Endothelial cell of umbilical vein (primary cell): ENCODE data around the gene STAB2. TPM values are rescaled to one million over a fixed set of nuclear protein-coding genes. Genes with fewer than 3 reads are reported as not detected.

Experiments
- BruUV-seq: library from RNA; stranded (reverse); fragments of 400-500 nt; replicated peaks from 2 replicates; lab custom pipeline; 2021; lab: Mats Ljungman, UMichigan
- CTCF ChIA-PET: fragments of 300-600, 350-600 bp; sonication (Branson Sonifier 250); formaldehyde crosslinking; loops from one replicate; lab custom pipeline; 2021; ENCODE audit warnings: antibody characterized with exemption, inconsistent platforms; lab: Charles Lee
- POLR2A ChIA-PET: fragments of 300-600, 350-600 bp; sonication (Branson Sonifier 250); formaldehyde crosslinking; loops from one replicate; lab custom pipeline; 2021; ENCODE audit warnings: antibody characterized with exemption, inconsistent platforms; lab: Charles Lee
- DNase-seq: peaks from one replicate; pipeline ENCODE4 v3.0.0-alpha.2; 2011; ENCODE audit warnings: low read depth, low spot score
- FAIRE-seq: peaks from 2 replicates; lab custom pipeline; 2011; peaks lifted over from hg19 to GRCh38; lab: Jason Lieb, UNC
- H2AFZ ChIP-seq: 2 replicates; pipeline ENCODE4 v1.6.0; 2012; ENCODE audit warnings: low read depth, low read length, control low read depth, inconsistent platforms
- H3K27ac ChIP-seq: 2 replicates; pipeline ENCODE4 v1.5.1; 2011; ENCODE audit warnings: low read depth, mild to moderate bottlenecking, control low read depth, low read length, moderate library complexity; ENCODE audit not compliant: insufficient read depth
- H3K27me3 ChIP-seq, 2 experiments: 2 replicates each; pipeline versions ENCODE4 v1.6.0 to v1.6.1; 2011; ENCODE audit warnings: low read length in 2 of 2, mixed read lengths in 1 of 2; ENCODE audit not compliant: control insufficient read depth in 2 of 2, insufficient read depth in 2 of 2
- H3K36me3 ChIP-seq, 2 experiments: 2 replicates in 1 of 2; 3 replicates in 1 of 2; pipeline ENCODE4 v1.5.1; 2011; ENCODE audit warnings: low read length in 2 of 2, mild to moderate bottlenecking in 1 of 2, moderate library complexity in 1 of 2; ENCODE audit not compliant: control insufficient read depth in 2 of 2, insufficient read depth in 2 of 2; ENCODE audit errors: extremely low read depth in 1 of 2
- H3K4me1 ChIP-seq: 3 replicates; pipeline ENCODE4 v1.5.1; 2011; ENCODE audit warnings: mild to moderate bottlenecking, low read length; ENCODE audit not compliant: control insufficient read depth, insufficient read depth; ENCODE audit errors: extremely low read depth
- H3K4me2 ChIP-seq: 2 replicates; pipeline ENCODE4 v1.6.1; 2011; ENCODE audit warnings: low read length, control low read depth, mixed read lengths; ENCODE audit not compliant: insufficient read depth
- H3K4me3 ChIP-seq, 3 experiments: fragments of 200-600 bp in 1 of 3; sonication (generic), shearing (Covaris generic) in 1 of 3; replicated peaks in 1 of 3; 2 replicates each; pipeline ENCODE4 v1.5.1; 2011 to 2016; ENCODE audit warnings: control low read depth in 3 of 3, low read length in 3 of 3, mild to moderate bottlenecking in 2 of 3, inconsistent platforms in 1 of 3, low read depth in 1 of 3, moderate library complexity in 1 of 3; ENCODE audit not compliant: insufficient read depth in 1 of 3
- H3K79me2 ChIP-seq: 2 replicates; pipeline ENCODE4 v1.6.0; 2012; ENCODE audit warnings: low read length, inconsistent platforms; ENCODE audit not compliant: control insufficient read depth, insufficient read depth
- H3K9ac ChIP-seq: replicated peaks from 2 replicates; pipeline ENCODE3; 2011; ENCODE audit warnings: low read length, control low read depth; ENCODE audit not compliant: insufficient read depth; ENCODE audit errors: extremely low read depth
- H3K9me1 ChIP-seq: replicated peaks from 3 replicates; pipeline ENCODE4 v1.6.0; 2011; ENCODE audit warnings: mild to moderate bottlenecking, low read length; ENCODE audit not compliant: control insufficient read depth, insufficient read depth; ENCODE audit errors: extremely low read depth
- H3K9me3 ChIP-seq: replicated peaks from 2 replicates; pipeline ENCODE4 v1.5.1; 2012; ENCODE audit warnings: low read length, inconsistent platforms; ENCODE audit not compliant: control insufficient read depth, insufficient read depth
- H4K20me1 ChIP-seq: replicated peaks from 2 replicates; pipeline ENCODE3; 2011; ENCODE audit warnings: mild to moderate bottlenecking, low read length; ENCODE audit not compliant: control insufficient read depth, insufficient read depth; ENCODE audit errors: extremely low read depth
- EZH2 ChIP-seq: IDR thresholded peaks from 2 replicates; pipeline ENCODE4 v1.6.1; 2012; ENCODE audit warnings: borderline replicate concordance, low read depth, mild to moderate bottlenecking, moderate library complexity, low read length, inconsistent platforms; ENCODE audit not compliant: severe bottlenecking
- FOS ChIP-seq: IDR thresholded peaks from 2 replicates; pipeline ENCODE4 v1.6.1; 2011; ENCODE audit warnings: mild to moderate bottlenecking, low read length, moderate library complexity, borderline replicate concordance; ENCODE audit not compliant: insufficient read depth
- GATA2 ChIP-seq: IDR thresholded peaks from 2 replicates; pipeline ENCODE4 v1.7.0; 2011; ENCODE audit warnings: low read depth, mild to moderate bottlenecking, moderate library complexity, mixed read lengths, low read length; ENCODE audit not compliant: insufficient read length, insufficient read depth
- JUN ChIP-seq: IDR thresholded peaks from 2 replicates; pipeline ENCODE4 v1.6.1; 2011; ENCODE audit warnings: borderline replicate concordance, low read depth; ENCODE audit not compliant: insufficient read length, insufficient read depth
- MYC ChIP-seq: IDR thresholded peaks from one replicate; pipeline ENCODE4 v1.6.1; 2011; ENCODE audit warnings: mild to moderate bottlenecking, low read depth, low read length
- POLR2A ChIP-seq: IDR thresholded peaks from 2 replicates; pipeline ENCODE4 v1.6.1; 2012; ENCODE audit warnings: low read depth, mild to moderate bottlenecking, control low read depth, low read length
- POLR2AphosphoS5 ChIP-seq: IDR thresholded peaks from 2 replicates; pipeline ENCODE4 v1.6.1; 2012; ENCODE audit warnings: low read depth, mild to moderate bottlenecking, control low read depth, low read length, moderate library complexity; ENCODE audit not compliant: insufficient read depth
- dilution Hi-C: fragments of 300-500 bp; cut with MboI; formaldehyde crosslinking; loops from one replicate; pipeline ENCODE4 v1.15.0; 2019; ENCODE audit warnings: low sequenced_read_pairs; ENCODE audit not compliant: extremely low pct_ligation_motif_present
- intact Hi-C: fragments of 100-400 bp; cut with micrococcal nuclease; formaldehyde crosslinking; loops from one replicate; pipeline ENCODE4 v1.10.0; 2022
- polyA plus RNA-seq, 4 experiments: library from polyadenylated mRNA; depleted of rRNA in 3 of 4; stranded (reverse) in 3 of 4; unstranded in 1 of 4; fragments of >200 nt; gene quantifications; 2 replicates each; pipeline versions ENCODE4 v1.2.1 to v1.2.3, GENCODE V29; 2011 to 2012; ENCODE audit warnings: missing spikeins in 1 of 4
- total RNA-seq: library from RNA; stranded (reverse); gene quantifications from 2 replicates; pipeline ENCODE4 v1.2.3, GENCODE V29; 2021
- TF ChIP-seq, protein P1 (sequence below), 2 donors: IDR thresholded peaks; 1 replicate in 1 of 2; 2 replicates in 1 of 2; pipeline ENCODE4 v1.5.1; 2011; ENCODE audit warnings: low read length in 2 of 2, mild to moderate bottlenecking in 2 of 2, moderate library complexity in 2 of 2, control low read depth in 1 of 2, inconsistent platforms in 1 of 2, low read depth in 1 of 2; ENCODE audit not compliant: insufficient read depth in 1 of 2; ENCODE audit errors: extremely low read depth in 1 of 2
- TF ChIP-seq, protein P2 (sequence below): IDR thresholded peaks from 2 replicates; pipeline ENCODE4 v1.6.1; 2011; ENCODE audit not compliant: insufficient read depth, insufficient read length

Gene STAB2
- total and polyA plus RNA-seq, 2 donors (not counting 3 experiments of a cell fraction or from before 2014, with no cell fraction given) = 0.01 TPM; not detected in 1

DNA sequence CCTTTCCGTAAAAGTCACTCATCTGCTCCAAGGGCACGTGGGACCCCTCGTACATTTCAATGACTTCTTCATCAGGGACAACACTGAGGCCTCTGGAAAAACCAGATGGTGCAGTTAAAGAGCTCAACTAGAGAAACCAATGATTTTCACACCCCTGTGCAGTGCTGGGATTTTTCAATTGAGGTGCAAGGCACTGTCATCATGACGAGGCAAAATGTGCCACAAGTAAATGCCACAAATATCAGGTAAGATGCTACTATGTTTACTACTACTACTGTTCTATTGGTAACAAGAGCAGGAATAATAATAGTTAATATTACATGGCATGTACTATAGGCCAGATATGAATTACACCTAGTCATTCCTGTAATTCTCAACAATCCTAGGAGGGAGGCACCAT lies 211.5 kb downstream of the STAB2 start:
- H4K20me1 ChIP-seq = no peaks in the 10 kb centered on the region
- H3K4me2 ChIP-seq = no peak overlapping the region
- DNase-seq (no peak), FAIRE-seq (no peak)
- peaks cover 22% of the 10 kb centered on the region for H3K4me1 ChIP-seq
- H3K27ac ChIP-seq = no peak overlapping the region
- CTCF ChIA-PET = interaction anchor here (1.7 kb wide), 1 partner anchor 27 kb away, joined by 4 read pairs; no protein-coding TSS in a partner anchor
- dilution Hi-C loops (no loop called here), intact Hi-C loops (no loop called here)
- no peak for TF ChIP-seq GATA2
- no peak for TF ChIP-seq FOS
- TF ChIP-seq MYC = no peak
- TF ChIP-seq, protein P1, sequence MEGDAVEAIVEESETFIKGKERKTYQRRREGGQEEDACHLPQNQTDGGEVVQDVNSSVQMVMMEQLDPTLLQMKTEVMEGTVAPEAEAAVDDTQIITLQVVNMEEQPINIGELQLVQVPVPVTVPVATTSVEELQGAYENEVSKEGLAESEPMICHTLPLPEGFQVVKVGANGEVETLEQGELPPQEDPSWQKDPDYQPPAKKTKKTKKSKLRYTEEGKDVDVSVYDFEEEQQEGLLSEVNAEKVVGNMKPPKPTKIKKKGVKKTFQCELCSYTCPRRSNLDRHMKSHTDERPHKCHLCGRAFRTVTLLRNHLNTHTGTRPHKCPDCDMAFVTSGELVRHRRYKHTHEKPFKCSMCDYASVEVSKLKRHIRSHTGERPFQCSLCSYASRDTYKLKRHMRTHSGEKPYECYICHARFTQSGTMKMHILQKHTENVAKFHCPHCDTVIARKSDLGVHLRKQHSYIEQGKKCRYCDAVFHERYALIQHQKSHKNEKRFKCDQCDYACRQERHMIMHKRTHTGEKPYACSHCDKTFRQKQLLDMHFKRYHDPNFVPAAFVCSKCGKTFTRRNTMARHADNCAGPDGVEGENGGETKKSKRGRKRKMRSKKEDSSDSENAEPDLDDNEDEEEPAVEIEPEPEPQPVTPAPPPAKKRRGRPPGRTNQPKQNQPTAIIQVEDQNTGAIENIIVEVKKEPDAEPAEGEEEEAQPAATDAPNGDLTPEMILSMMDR (IDR thresholded peaks at IDR 0.05; ENCODE audit: extremely low read depth in 1 of 2, insufficient read depth in 1 of 2, low read depth in 1 of 2, low read length in 2 of 2) = no peak
- TF ChIP-seq POLR2A = no peak
- TF ChIP-seq, protein P2, sequence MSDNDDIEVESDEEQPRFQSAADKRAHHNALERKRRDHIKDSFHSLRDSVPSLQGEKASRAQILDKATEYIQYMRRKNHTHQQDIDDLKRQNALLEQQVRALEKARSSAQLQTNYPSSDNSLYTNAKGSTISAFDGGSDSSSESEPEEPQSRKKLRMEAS = no peak
- TF ChIP-seq EZH2 = no peak
- TF ChIP-seq POLR2AphosphoS5 = no peak
- no peak for TF ChIP-seq JUN
- H3K9ac ChIP-seq = no peak overlapping the region
- H3K27me3 ChIP-seq = no peaks in the 10 kb centered on the region
- H3K9me3 ChIP-seq = no peaks in the 10 kb centered on the region
- no peaks in the 10 kb centered on the region for H3K9me1 ChIP-seq
- H3K79me2 ChIP-seq = no peaks in the 10 kb centered on the region
- no TSS peak for BruUV-seq
- H2AFZ ChIP-seq = no peak overlapping the region
- no peak overlapping the region for H3K4me3 ChIP-seq
- POLR2A ChIA-PET = no interaction called here
- no peaks in the 10 kb centered on the region for H3K36me3 ChIP-seq
